Measurements from ENCODE around the gene XXYLT1.

XXYLT1 gene

GRCh38 chr3:195028877-195029606, 241.9 kb downstream of the XXYLT1 start:
- no peak overlapping the region for H3K27ac ChIP-seq
- intact Hi-C loops (cut with DNase I; ENCODE audit: low total_unique reads): no loop called here
- TF ChIP-seq, protein P1, sequence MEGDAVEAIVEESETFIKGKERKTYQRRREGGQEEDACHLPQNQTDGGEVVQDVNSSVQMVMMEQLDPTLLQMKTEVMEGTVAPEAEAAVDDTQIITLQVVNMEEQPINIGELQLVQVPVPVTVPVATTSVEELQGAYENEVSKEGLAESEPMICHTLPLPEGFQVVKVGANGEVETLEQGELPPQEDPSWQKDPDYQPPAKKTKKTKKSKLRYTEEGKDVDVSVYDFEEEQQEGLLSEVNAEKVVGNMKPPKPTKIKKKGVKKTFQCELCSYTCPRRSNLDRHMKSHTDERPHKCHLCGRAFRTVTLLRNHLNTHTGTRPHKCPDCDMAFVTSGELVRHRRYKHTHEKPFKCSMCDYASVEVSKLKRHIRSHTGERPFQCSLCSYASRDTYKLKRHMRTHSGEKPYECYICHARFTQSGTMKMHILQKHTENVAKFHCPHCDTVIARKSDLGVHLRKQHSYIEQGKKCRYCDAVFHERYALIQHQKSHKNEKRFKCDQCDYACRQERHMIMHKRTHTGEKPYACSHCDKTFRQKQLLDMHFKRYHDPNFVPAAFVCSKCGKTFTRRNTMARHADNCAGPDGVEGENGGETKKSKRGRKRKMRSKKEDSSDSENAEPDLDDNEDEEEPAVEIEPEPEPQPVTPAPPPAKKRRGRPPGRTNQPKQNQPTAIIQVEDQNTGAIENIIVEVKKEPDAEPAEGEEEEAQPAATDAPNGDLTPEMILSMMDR (IDR thresholded peaks at IDR 0.05): no peak
- no peaks in the 10 kb centered on the region for H3K36me3 ChIP-seq
- no peak for DNase-seq
- H3K9me3 ChIP-seq: no peaks in the 10 kb centered on the region
- H3K4me3 ChIP-seq: no peak overlapping the region
- H3K4me1 ChIP-seq: no peaks in the 10 kb centered on the region
- no peaks in the 10 kb centered on the region for H3K27me3 ChIP-seq

- Histone ChIP-seq H3K9me3 (no peaks in the 10 kb centered on the region), H3K4me1 (no peaks in the 10 kb centered on the region), H3K27me3 (no peaks in the 10 kb centered on the region), H3K27ac (no peak overlapping the region), H3K4me3 (no peak overlapping the region), H3K36me3 (no peaks in the 10 kb centered on the region)
- DNase-seq: peak in 1 of 2 donors; percentile 45
- TF ChIP-seq, protein P1 (IDR thresholded peaks at IDR 0.05): no peak
- intact Hi-C loops (cut with DNase I; ENCODE audit: low total_unique reads): no loop called here
These were observed 245.1 kb downstream of the XXYLT1 start for GRCh38 chr3:195025884-195026200.

DNA sequence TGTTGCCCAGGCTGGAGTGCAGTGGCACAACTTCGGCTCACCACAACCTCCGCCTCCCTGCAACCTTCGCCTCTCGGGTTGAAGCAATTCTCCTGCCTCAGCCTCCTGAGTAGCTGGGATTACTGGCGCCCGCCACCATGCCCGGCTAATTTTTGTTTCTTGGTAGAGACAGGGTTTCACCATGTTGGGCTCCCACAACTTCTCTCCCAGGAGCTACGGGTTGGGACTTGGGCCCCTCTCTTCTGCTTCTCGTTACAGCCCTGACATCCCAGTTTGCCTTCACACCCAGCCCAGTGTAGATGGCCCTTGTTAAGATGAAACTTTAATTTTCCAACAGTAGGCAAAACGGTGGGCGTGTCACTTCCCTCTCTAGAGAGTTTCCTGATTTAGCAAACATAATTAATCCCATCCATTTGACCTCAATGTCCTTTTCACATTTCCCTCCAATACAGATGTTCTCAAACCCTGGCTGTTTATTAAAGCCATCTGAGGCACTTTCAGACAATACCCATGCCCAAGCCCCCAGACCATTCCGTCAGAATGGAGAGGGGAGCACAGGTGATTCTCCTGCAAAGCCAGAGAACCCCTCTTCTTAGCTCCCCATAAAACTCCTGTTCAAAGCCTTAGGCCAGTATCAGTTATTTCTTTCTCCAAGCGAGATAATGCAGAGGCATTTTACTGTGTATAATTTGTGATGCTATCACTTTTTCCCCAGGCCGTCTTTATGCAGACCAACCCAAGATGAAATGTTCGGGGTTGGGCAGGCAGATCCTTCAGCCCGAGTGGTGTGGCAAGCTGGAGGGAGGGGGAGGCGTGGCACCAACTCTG, 245.7 kb downstream of the XXYLT1 start:
- Histone ChIP-seq H3K4me3 (no peak overlapping the region), H3K36me3 (no peaks in the 10 kb centered on the region), H3K27ac (no peak overlapping the region), H3K27me3 (peaks cover 0 to 1% of the 10 kb centered on the region in 2 donors), H3K9me3 (no peaks in the 10 kb centered on the region), H3K4me1 (no peaks in the 10 kb centered on the region)
- intact Hi-C loops (cut with DNase I; ENCODE audit: low total_unique reads): no loop called here
- peak in 1 of 2 donors; percentile 34 for DNase-seq
- TF ChIP-seq, protein P1 (IDR thresholded peaks at IDR 0.05): no peak

DNA sequence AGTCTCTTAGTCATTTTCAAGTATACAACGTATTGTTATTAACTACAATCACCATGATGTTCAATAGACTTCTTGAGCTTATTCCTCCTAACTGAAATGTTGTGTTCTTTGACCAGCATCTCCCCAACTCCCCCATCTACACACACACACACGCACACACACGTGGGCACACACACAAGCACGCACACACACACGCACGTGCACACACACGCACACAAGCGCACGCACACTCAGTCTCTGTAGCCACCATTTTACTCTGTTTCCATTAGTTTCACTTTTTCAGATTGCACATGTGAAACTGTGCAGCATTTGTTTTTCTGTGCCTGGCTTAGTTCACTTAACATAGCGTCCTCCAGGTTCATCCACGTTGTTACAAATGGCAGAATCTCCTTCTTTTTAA, 247.0 kb downstream of the XXYLT1 start:
- H3K27me3 ChIP-seq: peaks cover 0 to 4% of the 10 kb centered on the region in 2 donors
- H3K4me1 ChIP-seq: no peaks in the 10 kb centered on the region
- intact Hi-C loops (cut with DNase I; ENCODE audit: low total_unique reads): no loop called here
- DNase-seq: no peak
- TF ChIP-seq, protein P1 (IDR thresholded peaks at IDR 0.05): no peak
- H3K36me3 ChIP-seq: no peaks in the 10 kb centered on the region
- no peak overlapping the region for H3K27ac ChIP-seq
- H3K9me3 ChIP-seq: no peaks in the 10 kb centered on the region
- no peak overlapping the region for H3K4me3 ChIP-seq

DNA sequence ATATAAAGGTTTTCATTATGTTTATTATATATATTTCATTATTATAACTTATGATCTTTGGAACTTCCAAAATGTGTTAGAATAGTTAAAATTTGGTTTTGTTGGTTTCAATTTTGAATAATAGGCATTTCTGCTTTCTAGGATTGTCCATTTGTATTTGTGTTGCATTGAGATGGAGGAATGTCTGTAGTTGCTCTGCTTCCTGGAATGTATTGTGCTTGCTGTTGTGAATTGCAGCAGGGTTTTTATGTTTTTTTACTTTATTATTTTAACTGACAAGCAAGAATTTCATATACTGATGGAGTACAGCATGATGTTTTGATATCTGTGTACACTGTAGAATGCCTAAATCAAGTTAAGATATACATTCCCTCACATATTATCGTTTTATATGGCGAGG, 247.4 kb downstream of the XXYLT1 start:
- Histone ChIP-seq H3K4me3 (no peak overlapping the region), H3K9me3 (no peaks in the 10 kb centered on the region), H3K27ac (no peak overlapping the region), H3K36me3 (no peaks in the 10 kb centered on the region), H3K4me1 (no peaks in the 10 kb centered on the region), H3K27me3 (peaks cover 0 to 7% of the 10 kb centered on the region in 2 donors)
- DNase-seq: no peak
- intact Hi-C loops (cut with DNase I; ENCODE audit: low total_unique reads): no loop called here
- TF ChIP-seq, protein P1 (IDR thresholded peaks at IDR 0.05): no peak

Data from tibial artery (tissue), 4 donors.